Sciatic nerve (tissue), 2 donors: ENCODE results near the gene OTOF. TPM values are rescaled to one million over a fixed set of nuclear protein-coding genes. Genes with fewer than 3 reads are reported as not detected.

Experiments used
- ATAC-seq: fragments of 200-7000 bp; cut with Tn5 transposase; one replicate; pipeline ENCODE4 v1.9.1; 2020; ENCODE audit warnings: mild to moderate bottlenecking, moderate library complexity
- DNase-seq: peaks from one replicate; pipeline ENCODE4 v3.0.0-alpha.2; 2020; ENCODE audit warnings: low spot score
- intact Hi-C: fragments of 100-400 bp; cut with DNase I; formaldehyde crosslinking; loops from one replicate; pipeline ENCODE4 v1.14.2; 2022
- total RNA-seq: library from RNA; stranded (reverse); fragmentation: NEBNext Ultra II Directional; extraction: Animal tissue kit (Norgen Biotek cat#: 25700); gene quantifications from one replicate; pipeline ENCODE4 v1.2.1, GENCODE V29; 2021
- donor health status: DM: no; HTN: no; CAD: no.
- donor health status: DM: no; HTN: no; CAD: no.

OTOF gene
- total RNA-seq, 1 donor from 2014 or later: 0.13 TPM

- no peak for ATAC-seq
- DNase-seq: peak; percentile 45
- intact Hi-C loops: no loop called here
Observed at GRCh38 chr2:26457695-26458364, 20.1 kb downstream of the OTOF start.

- intact Hi-C loops: no loop called here
- ATAC-seq (no peak), DNase-seq (peak; percentile 50)
Observed at GRCh38 chr2:26457251-26457666, 20.7 kb downstream of the OTOF start.

- intact Hi-C loops: no loop called here
- no peak for ATAC-seq
- peak; percentile 33 for DNase-seq
Observed at GRCh38 chr2:26456440-26457250, 21.3 kb downstream of the OTOF start.

GRCh38 chr2:26455670-26456439 lies 22.1 kb downstream of the OTOF start:
- DNase-seq (peak; percentile 56), ATAC-seq (peak; percentile 79)
- intact Hi-C loops: no loop called here

- intact Hi-C loops: no loop called here
- DNase-seq: no peak
- no peak for ATAC-seq
Observed at GRCh38 chr2:26455037-26455669, 22.8 kb downstream of the OTOF start.

- no peak for ATAC-seq
- intact Hi-C loops: no loop called here
- peak; percentile 51 for DNase-seq
Observed at GRCh38 chr2:26454561-26455001, 23.3 kb downstream of the OTOF start.

GRCh38 chr2:26453421-26454329 lies 24.2 kb downstream of the OTOF start:
- intact Hi-C loops: no loop called here
- no peak for ATAC-seq
- no peak for DNase-seq

- DNase-seq (no peak), ATAC-seq (no peak)
- intact Hi-C loops: no loop called here
Observed at GRCh38 chr2:26451700-26452099, 26.2 kb downstream of the OTOF start.

- no peak for ATAC-seq
- intact Hi-C loops: no loop called here
- no peak for DNase-seq
Observed at GRCh38 chr2:26450031-26450635, 27.8 kb downstream of the OTOF start.

- intact Hi-C loops: no loop called here
- no peak for ATAC-seq
- DNase-seq: no peak
Observed at GRCh38 chr2:26449278-26450030, 28.5 kb downstream of the OTOF start.

GRCh38 chr2:26448651-26449050 lies 29.3 kb downstream of the OTOF start:
- ATAC-seq: no peak
- DNase-seq: no peak
- intact Hi-C loops: no loop called here

- no peak for ATAC-seq
- intact Hi-C loops: no loop called here
- no peak for DNase-seq
Observed at GRCh38 chr2:26444236-26444635, 33.7 kb downstream of the OTOF start.

GRCh38 chr2:26442707-26443106 lies 35.2 kb downstream of the OTOF start:
- no peak for DNase-seq
- intact Hi-C loops: no loop called here

GRCh38 chr2:26442301-26442700 lies 35.6 kb downstream of the OTOF start:
- ATAC-seq: no peak
- no peak for DNase-seq
- intact Hi-C loops: no loop called here

More at GRCh38 chr2:26442707-26443106, 35.2 kb downstream of the OTOF start:
- no peak for ATAC-seq

- no peak for DNase-seq
Observed at GRCh38 chr2:26438926-26439325, 39.0 kb downstream of the OTOF start.

GRCh38 chr2:26438526-26438925 lies 39.4 kb downstream of the OTOF start:
- ATAC-seq: peak; percentile 68
- no peak for DNase-seq
- intact Hi-C loops: no loop called here

More at GRCh38 chr2:26438926-26439325, 39.0 kb downstream of the OTOF start:
- no peak for ATAC-seq
- intact Hi-C loops: no loop called here

GRCh38 chr2:26435106-26435505 lies 42.8 kb downstream of the OTOF start:
- DNase-seq (no peak), ATAC-seq (no peak)
- intact Hi-C loops: no loop called here
